Stomach (tissue), 9 donors: ENCODE results near the gene BAIAP2L2. TPM values are rescaled to one million over a fixed set of nuclear protein-coding genes. Genes with fewer than 3 reads are reported as not detected.

ENCODE experiments used
- DNase-seq, 2 donors: peaks; one replicate each; pipeline versions ENCODE4 v3.0.0 to v3.0.0-alpha.2; 2013 to 2019
- H3K27ac ChIP-seq, 5 donors: fragments of 200-600 bp in 4 of 5; sonication (generic) in 4 of 5; one replicate each; pipeline ENCODE4 v1.5.1; 2013 to 2019; ENCODE audit warnings: mild to moderate bottlenecking in 1 of 5, moderate library complexity in 1 of 5
- H3K27me3 ChIP-seq, 3 donors: fragments of 200-600 bp; sonication (generic); one replicate each; pipeline ENCODE4 v1.5.1; 2017 to 2019; ENCODE audit warnings: mixed run types in 1 of 3
- H3K36me3 ChIP-seq, 4 donors: fragments of 200-600 bp; sonication (generic); 1 replicate in 3 of 4; 2 replicates in 1 of 4; pipeline ENCODE4 v1.5.1; 2016 to 2019
- H3K4me1 ChIP-seq, 4 donors: fragments of 200-600 bp; sonication (generic); one replicate each; pipeline ENCODE4 v1.5.1; 2016 to 2019
- H3K4me3 ChIP-seq, 4 donors: fragments of 200-600 bp; sonication (generic) in 3 of 4; one replicate each; pipeline ENCODE4 v1.5.1; 2016 to 2019; ENCODE audit warnings: mild to moderate bottlenecking in 1 of 4
- H3K9me3 ChIP-seq, 4 donors: fragments of 200-600 bp; sonication (generic); one replicate each; pipeline ENCODE4 v1.5.1; 2016 to 2019
- EP300 ChIP-seq: sonication (generic); formaldehyde crosslinking; IDR thresholded peaks from one replicate; pipeline ENCODE4 v1.6.1; 2017; ENCODE audit warnings: antibody characterized with exemption
- POLR2A ChIP-seq, 4 donors: fragments of 450-650 bp; IDR thresholded peaks; one replicate each; pipeline ENCODE4 v1.6.1; 2016; ENCODE audit warnings: antibody characterized with exemption in 4 of 4, control low read depth in 2 of 4, mild to moderate bottlenecking in 1 of 4, moderate library complexity in 1 of 4
- POLR2AphosphoS5 ChIP-seq, 3 donors: sonication (generic); formaldehyde crosslinking; IDR thresholded peaks; one replicate each; pipeline ENCODE4 v1.6.1; 2016; ENCODE audit warnings: antibody characterized with exemption in 3 of 3
- WGBS, 5 donors: extraction: QIAGEN DNeasy Blood & Tissue Kit in 3 of 5; methylation state at CpG; one replicate each; pipeline versions ENCODE4 v1.1.5 to v1.1.7; 2013 to 2018; 5-methylcytosine and 5-hydroxymethylcytosine counted together
- intact Hi-C: fragments of 100-400 bp; cut with DNase I; formaldehyde crosslinking; loops from one replicate; pipeline ENCODE4 v1.15.1; 2023; ENCODE audit warnings: low total_unique reads
- polyA plus RNA-seq, 3 donors: library from polyadenylated mRNA; stranded (reverse); fragments of 200-250 nt; gene quantifications; one replicate each; pipeline ENCODE4 v1.2.3, GENCODE V29; 2013
- total RNA-seq, 5 donors: library from RNA; depleted of rRNA; stranded (reverse); fragments of >200 nt; gene quantifications; one replicate each; pipeline versions ENCODE4 v1.1.0 to v1.2.3, GENCODE V29; 2014 to 2016
- TF ChIP-seq, protein P1 (sequence below), 7 experiments: fragments of 450-650 bp in 4 of 7; fragments of 200-600 bp in 3 of 7; sonication (generic) in 3 of 7; IDR thresholded peaks; one replicate each; pipeline ENCODE4 v1.5.1; 2016 to 2019; ENCODE audit warnings: antibody characterized with exemption in 7 of 7, control low read depth in 2 of 7, mild to moderate bottlenecking in 1 of 7
- donor health status: healthy with polysubstance abuse.
- donor health status: Bipolar disorder and iron deficiency.
- donor health status: healthy.

Gene BAIAP2L2
- total and polyA plus RNA-seq, 8 donors: 1.2 to 397 (median 5.4) TPM

DNA sequence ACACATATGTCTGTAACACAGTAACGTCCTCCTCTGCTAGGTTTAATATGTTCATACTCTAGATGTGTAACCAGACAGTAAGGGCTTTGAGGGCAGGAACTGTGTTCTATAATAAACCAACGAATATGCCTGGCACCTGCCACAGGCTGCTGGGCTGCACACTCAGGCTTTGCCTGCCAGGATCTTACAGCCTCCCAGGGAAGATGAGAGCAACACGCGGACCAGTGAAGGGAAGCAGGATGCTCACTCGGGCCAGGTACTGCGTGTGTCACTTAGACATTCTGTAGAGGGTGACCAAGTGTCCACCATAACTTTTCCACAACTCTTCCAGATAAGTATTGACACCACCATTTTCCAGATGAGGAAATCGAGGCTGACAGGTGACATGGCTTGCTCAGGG is 21.7 kb upstream of the BAIAP2L2 start:
- H3K4me1 ChIP-seq: peaks cover 0 to 4% (median 0%) of the 10 kb centered on the region in 4 donors
- DNase-seq: no peak
- peaks cover 9 to 90% (median 77%) of the 10 kb centered on the region in 4 donors for H3K36me3 ChIP-seq

DNA sequence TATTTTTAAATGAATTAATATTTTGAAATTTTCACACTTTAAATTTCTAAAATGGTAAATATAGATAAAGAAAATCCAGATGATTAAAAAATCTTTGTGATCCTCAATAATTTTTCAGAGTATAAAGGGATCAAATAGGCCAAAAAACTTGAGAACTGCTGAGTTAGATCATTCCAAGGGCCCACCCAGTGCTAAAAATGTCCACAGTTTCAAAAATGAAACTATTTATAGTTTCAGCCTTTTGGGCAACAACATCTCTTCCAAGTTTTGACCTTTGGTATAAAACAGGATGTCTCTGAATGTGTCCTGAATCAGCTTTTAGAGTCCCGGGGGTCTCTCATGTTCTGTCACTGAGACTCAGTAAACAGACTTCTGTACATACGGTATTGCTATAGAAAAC is 20.9 kb upstream of the BAIAP2L2 start:
- H3K4me1 ChIP-seq: peaks cover 0 to 4% (median 0%) of the 10 kb centered on the region in 4 donors
- H3K36me3 ChIP-seq: peaks cover 9 to 92% (median 79%) of the 10 kb centered on the region in 4 donors
- peak in 1 of 2 donors; percentile 20 for DNase-seq
- no peak overlapping the region for H3K27ac ChIP-seq
- H3K27me3 ChIP-seq: no peaks in the 10 kb centered on the region
- intact Hi-C loops: no loop called here
- H3K4me3 ChIP-seq: no peak overlapping the region
- TF ChIP-seq, protein P1, sequence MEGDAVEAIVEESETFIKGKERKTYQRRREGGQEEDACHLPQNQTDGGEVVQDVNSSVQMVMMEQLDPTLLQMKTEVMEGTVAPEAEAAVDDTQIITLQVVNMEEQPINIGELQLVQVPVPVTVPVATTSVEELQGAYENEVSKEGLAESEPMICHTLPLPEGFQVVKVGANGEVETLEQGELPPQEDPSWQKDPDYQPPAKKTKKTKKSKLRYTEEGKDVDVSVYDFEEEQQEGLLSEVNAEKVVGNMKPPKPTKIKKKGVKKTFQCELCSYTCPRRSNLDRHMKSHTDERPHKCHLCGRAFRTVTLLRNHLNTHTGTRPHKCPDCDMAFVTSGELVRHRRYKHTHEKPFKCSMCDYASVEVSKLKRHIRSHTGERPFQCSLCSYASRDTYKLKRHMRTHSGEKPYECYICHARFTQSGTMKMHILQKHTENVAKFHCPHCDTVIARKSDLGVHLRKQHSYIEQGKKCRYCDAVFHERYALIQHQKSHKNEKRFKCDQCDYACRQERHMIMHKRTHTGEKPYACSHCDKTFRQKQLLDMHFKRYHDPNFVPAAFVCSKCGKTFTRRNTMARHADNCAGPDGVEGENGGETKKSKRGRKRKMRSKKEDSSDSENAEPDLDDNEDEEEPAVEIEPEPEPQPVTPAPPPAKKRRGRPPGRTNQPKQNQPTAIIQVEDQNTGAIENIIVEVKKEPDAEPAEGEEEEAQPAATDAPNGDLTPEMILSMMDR (IDR thresholded peaks at IDR 0.05): no peak
- TF ChIP-seq EP300 (no peak), POLR2AphosphoS5 (IDR thresholded peaks at IDR 0.05) (no peak), POLR2A (IDR thresholded peaks at IDR 0.05) (no peak)
- H3K9me3 ChIP-seq: no peaks in the 10 kb centered on the region
- WGBS, 5 donors: 58 to 71% (median 67%) methylated on average over 2 of the region's 2 CpGs

More for the DNA sequence above, 21.7 kb upstream of the BAIAP2L2 start:
- 89 to 92% (median 90%) methylated on average over 5 to 7 of the region's 7 CpGs for WGBS, 5 donors
- no peak overlapping the region for H3K4me3 ChIP-seq
- H3K27me3 ChIP-seq: no peaks in the 10 kb centered on the region
- H3K27ac ChIP-seq: no peak overlapping the region
- TF ChIP-seq POLR2A (IDR thresholded peaks at IDR 0.05) (no peak), POLR2AphosphoS5 (IDR thresholded peaks at IDR 0.05) (no peak), EP300 (no peak)
- TF ChIP-seq, protein P1 (IDR thresholded peaks at IDR 0.05): no peak
- no peaks in the 10 kb centered on the region for H3K9me3 ChIP-seq
- intact Hi-C loops: no loop called here

DNA sequence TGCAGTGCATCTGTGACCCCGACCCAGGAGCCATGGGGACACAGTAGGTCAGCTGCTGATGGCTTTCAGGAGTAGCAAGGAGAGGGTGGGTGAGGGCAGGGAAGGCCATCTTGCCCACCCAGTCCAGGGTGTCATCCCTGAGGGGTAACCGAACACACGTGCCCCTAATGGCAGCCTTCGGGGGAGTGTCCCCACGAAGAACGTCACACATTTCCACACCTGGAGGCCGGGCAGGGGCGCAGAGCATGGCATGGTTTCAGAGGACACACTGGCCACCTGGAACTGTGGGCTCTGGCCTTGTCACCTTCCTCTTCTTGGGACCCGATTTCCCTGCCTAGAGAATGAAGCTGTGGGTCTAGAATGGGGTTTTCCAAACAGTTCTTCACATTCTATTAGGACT is 19.4 kb upstream of the BAIAP2L2 start:
- 85 to 91% (median 89%) methylated on average over 9 of the region's 9 CpGs for WGBS, 5 donors
- Histone ChIP-seq H3K9me3 (no peaks in the 10 kb centered on the region), H3K27me3 (no peaks in the 10 kb centered on the region), H3K36me3 (peaks cover 9 to 92% (median 79%) of the 10 kb centered on the region in 4 donors), H3K4me3 (no peak overlapping the region), H3K27ac (no peak overlapping the region), H3K4me1 (no peaks in the 10 kb centered on the region)
- no peak for DNase-seq
- intact Hi-C loops: no loop called here
- TF ChIP-seq EP300: no peak
- TF ChIP-seq, protein P1 (IDR thresholded peaks at IDR 0.05): no peak
- TF ChIP-seq POLR2A (IDR thresholded peaks at IDR 0.05): no peak
- no peak for TF ChIP-seq POLR2AphosphoS5 (IDR thresholded peaks at IDR 0.05)

DNA sequence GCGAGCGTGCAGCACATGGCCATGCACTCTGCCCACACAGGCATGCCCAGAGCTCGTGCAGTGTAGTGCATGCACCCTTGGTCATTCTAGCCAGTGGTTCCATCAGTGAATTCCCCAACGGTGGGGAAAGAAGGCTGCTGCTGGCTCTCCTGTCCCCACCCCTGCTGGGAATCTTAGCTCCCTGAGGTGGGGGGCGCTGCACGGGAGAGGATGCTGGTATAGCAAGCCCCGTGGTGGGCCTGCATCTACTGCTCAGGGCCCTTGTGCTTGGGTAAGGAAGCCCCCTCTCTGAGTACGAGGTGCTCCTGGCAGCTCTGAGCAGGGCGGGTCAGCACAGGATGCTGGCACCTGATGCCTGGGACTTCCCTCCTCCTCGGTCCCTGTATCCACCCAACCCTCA is 18.5 kb upstream of the BAIAP2L2 start:
- intact Hi-C loops: no loop called here
- Histone ChIP-seq H3K27ac (no peak overlapping the region), H3K4me3 (no peak overlapping the region), H3K9me3 (no peaks in the 10 kb centered on the region), H3K4me1 (no peaks in the 10 kb centered on the region), H3K27me3 (no peaks in the 10 kb centered on the region), H3K36me3 (peaks cover 9 to 90% (median 73%) of the 10 kb centered on the region in 4 donors)
- WGBS, 5 donors: 83 to 91% (median 88%) methylated on average over 9 to 10 of the region's 10 CpGs
- no peak for DNase-seq
- no peak for TF ChIP-seq POLR2AphosphoS5 (IDR thresholded peaks at IDR 0.05)
- TF ChIP-seq POLR2A (IDR thresholded peaks at IDR 0.05): no peak
- TF ChIP-seq, protein P1 (IDR thresholded peaks at IDR 0.05): no peak
- TF ChIP-seq EP300: no peak
